Thyroid gland (tissue), 4 donors: Measurements from ENCODE around the gene STIL. TPM values are rescaled to one million over a fixed set of nuclear protein-coding genes. Genes with fewer than 3 reads are reported as not detected.

Source experiments
- DNase-seq, 2 donors: peaks; one replicate each; pipeline ENCODE4 v3.0.0-alpha.2; 2019
- H3K27ac ChIP-seq, 3 donors: fragments of 200-600 bp; sonication (generic); 1 replicate in 2 of 3; 2 replicates in 1 of 3; pipeline ENCODE4 v1.5.1; 2016 to 2019; ENCODE audit warnings: mild to moderate bottlenecking in 1 of 3, moderate library complexity in 1 of 3
- H3K27me3 ChIP-seq: fragments of 200-600 bp; sonication (generic); one replicate; pipeline ENCODE4 v1.5.1; 2019
- H3K36me3 ChIP-seq, 2 donors: fragments of 200-600 bp; sonication (generic); one replicate each; pipeline ENCODE4 v1.5.1; 2016 to 2019
- H3K4me1 ChIP-seq, 2 donors: fragments of 200-600 bp; sonication (generic); one replicate each; pipeline ENCODE4 v1.5.1; 2017 to 2019
- H3K4me3 ChIP-seq, 3 donors: fragments of 200-600 bp; sonication (generic); replicated peaks in 1 of 3; 1 replicate in 2 of 3; 2 replicates in 1 of 3; pipeline ENCODE4 v1.5.1; 2016; ENCODE audit warnings: mild to moderate bottlenecking in 1 of 3
- H3K9me3 ChIP-seq: fragments of 200-600 bp; sonication (generic); one replicate; pipeline ENCODE4 v1.5.1; 2017
- POLR2A ChIP-seq, 2 donors: fragments of 450-650 bp; IDR thresholded peaks; one replicate each; pipeline ENCODE4 v1.6.1; 2017; ENCODE audit warnings: antibody characterized with exemption in 2 of 2, mild to moderate bottlenecking in 2 of 2, moderate library complexity in 1 of 2
- WGBS, 2 donors: methylation state at CpG; one replicate each; pipeline ENCODE4 v1.1.5; 2017; 5-methylcytosine and 5-hydroxymethylcytosine counted together
- intact Hi-C: fragments of 100-400 bp; cut with DNase I; formaldehyde crosslinking; loops from one replicate; pipeline ENCODE4 v1.15.1; 2023
- total RNA-seq, 4 donors: library from RNA; depleted of rRNA; stranded (reverse); fragments of >200 nt; gene quantifications; one replicate each; pipeline ENCODE4 v1.2.3, GENCODE V29; 2016
- TF ChIP-seq, protein P1 (sequence below), 6 experiments: fragments of 200-600 bp in 3 of 6; fragments of 450-650 bp in 3 of 6; sonication (generic) in 3 of 6; IDR thresholded peaks; one replicate each; pipeline ENCODE4 v1.5.1; 2016 to 2019; ENCODE audit warnings: antibody characterized with exemption in 6 of 6, mild to moderate bottlenecking in 2 of 6, inconsistent platforms in 1 of 6, moderate library complexity in 1 of 6

STIL gene
- total RNA-seq, 4 donors from 2014 or later, result 0.93 to 2.5 (median 1.6) TPM

DNA sequence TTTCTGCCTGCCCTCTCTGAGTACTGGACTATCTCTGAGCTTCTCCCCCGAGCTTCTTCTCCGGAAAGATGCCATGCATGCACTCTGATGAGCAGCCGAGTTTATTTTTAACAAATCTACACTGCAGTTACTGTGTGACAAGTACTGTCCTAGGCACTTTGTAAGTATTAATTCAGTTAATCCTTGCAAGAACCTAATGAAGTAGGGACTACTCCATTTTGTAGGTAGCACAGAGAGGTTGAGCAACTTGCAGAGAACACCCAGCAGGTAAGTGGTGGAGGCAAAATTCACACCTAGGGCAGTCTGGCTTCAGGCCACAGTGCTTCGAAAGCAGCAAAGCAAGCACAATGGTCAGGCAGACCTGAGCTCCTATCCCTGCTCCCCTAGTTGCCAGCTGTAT lies 78.1 kb downstream of the STIL start:
- DNase-seq, result no peak
- intact Hi-C loops, result no loop called here
- peaks cover 11 to 15% of the 10 kb centered on the region in 2 donors for H3K4me1 ChIP-seq
- H3K27ac ChIP-seq, result no peak overlapping the region
- H3K27me3 ChIP-seq, result peaks cover 11% of the 10 kb centered on the region
- H3K36me3 ChIP-seq, result no peaks in the 10 kb centered on the region
- no peak overlapping the region for H3K4me3 ChIP-seq
- no peaks in the 10 kb centered on the region for H3K9me3 ChIP-seq
- TF ChIP-seq, protein P1, sequence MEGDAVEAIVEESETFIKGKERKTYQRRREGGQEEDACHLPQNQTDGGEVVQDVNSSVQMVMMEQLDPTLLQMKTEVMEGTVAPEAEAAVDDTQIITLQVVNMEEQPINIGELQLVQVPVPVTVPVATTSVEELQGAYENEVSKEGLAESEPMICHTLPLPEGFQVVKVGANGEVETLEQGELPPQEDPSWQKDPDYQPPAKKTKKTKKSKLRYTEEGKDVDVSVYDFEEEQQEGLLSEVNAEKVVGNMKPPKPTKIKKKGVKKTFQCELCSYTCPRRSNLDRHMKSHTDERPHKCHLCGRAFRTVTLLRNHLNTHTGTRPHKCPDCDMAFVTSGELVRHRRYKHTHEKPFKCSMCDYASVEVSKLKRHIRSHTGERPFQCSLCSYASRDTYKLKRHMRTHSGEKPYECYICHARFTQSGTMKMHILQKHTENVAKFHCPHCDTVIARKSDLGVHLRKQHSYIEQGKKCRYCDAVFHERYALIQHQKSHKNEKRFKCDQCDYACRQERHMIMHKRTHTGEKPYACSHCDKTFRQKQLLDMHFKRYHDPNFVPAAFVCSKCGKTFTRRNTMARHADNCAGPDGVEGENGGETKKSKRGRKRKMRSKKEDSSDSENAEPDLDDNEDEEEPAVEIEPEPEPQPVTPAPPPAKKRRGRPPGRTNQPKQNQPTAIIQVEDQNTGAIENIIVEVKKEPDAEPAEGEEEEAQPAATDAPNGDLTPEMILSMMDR (IDR thresholded peaks at IDR 0.05), result no peak
- no peak for TF ChIP-seq POLR2A (IDR thresholded peaks at IDR 0.05)
- WGBS, 2 donors, result 75 to 77% methylated on average over 4 of the region's 4 CpGs

DNA sequence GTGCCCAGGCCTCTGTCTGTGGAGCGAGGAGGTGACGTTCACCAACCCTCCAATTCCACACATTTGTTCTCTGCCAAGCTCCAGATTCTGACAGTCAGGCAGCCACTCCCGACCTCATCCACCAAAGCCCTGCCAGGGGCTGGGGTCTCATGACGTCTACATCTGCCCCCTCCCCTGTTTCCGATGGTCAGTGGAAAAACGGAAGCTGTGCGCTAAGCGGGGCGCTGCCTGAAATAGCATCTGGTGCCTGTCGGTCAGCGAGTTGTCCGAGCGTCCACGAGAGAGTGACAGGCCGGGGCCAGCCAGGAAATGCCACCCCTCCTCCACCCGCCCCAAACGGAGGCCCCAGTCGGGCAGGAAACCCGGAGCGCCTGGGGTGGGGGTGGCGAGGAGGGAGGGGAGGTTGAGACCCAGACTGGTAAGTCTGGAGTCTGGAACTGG lies 78.7 kb downstream of the STIL start:
- Histone ChIP-seq H3K4me3 (no peak overlapping the region), H3K4me1 (peaks cover 11 to 17% of the 10 kb centered on the region in 2 donors), H3K27ac (peak overlapping the region in 1 of 3 donors; percentile 46), H3K36me3 (no peaks in the 10 kb centered on the region), H3K9me3 (no peaks in the 10 kb centered on the region), H3K27me3 (peaks cover 16% of the 10 kb centered on the region)
- 34 to 39% methylated on average over 11 to 19 of the region's 21 CpGs for WGBS, 2 donors
- no peak for TF ChIP-seq POLR2A (IDR thresholded peaks at IDR 0.05)
- TF ChIP-seq, protein P1 (IDR thresholded peaks at IDR 0.05), result no peak
- peak in 1 of 2 donors; percentile 18 for DNase-seq
- intact Hi-C loops, result no loop called here

DNA sequence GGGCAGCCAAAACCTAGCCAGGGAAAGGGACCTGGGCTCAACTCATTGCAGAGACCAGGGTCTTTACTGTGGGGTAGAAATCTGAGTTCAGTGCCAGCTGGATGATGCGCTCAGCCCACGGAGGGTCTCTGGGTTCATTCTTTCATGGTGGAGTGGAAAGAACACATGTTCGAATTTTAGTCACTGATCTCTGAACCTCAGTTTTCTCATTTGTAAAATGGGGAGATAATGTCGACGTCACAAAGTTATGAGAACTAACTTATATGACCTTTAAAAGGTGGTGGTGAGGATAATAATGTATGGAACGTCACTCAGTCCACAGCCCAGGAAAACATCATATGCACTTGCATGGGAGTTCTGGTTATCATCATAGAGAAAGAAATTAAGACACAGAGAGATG lies 80.8 kb downstream of the STIL start:
- no peak for TF ChIP-seq POLR2A (IDR thresholded peaks at IDR 0.05)
- TF ChIP-seq, protein P1 (IDR thresholded peaks at IDR 0.05), result no peak
- H3K27ac ChIP-seq, result no peak overlapping the region
- 65 to 68% methylated on average over 6 of the region's 6 CpGs for WGBS, 2 donors
- peaks cover 11 to 17% of the 10 kb centered on the region in 2 donors for H3K4me1 ChIP-seq
- peaks cover 29% of the 10 kb centered on the region for H3K27me3 ChIP-seq
- no peaks in the 10 kb centered on the region for H3K9me3 ChIP-seq
- H3K36me3 ChIP-seq, result no peaks in the 10 kb centered on the region
- intact Hi-C loops, result no loop called here
- no peak overlapping the region for H3K4me3 ChIP-seq
- no peak for DNase-seq

DNA sequence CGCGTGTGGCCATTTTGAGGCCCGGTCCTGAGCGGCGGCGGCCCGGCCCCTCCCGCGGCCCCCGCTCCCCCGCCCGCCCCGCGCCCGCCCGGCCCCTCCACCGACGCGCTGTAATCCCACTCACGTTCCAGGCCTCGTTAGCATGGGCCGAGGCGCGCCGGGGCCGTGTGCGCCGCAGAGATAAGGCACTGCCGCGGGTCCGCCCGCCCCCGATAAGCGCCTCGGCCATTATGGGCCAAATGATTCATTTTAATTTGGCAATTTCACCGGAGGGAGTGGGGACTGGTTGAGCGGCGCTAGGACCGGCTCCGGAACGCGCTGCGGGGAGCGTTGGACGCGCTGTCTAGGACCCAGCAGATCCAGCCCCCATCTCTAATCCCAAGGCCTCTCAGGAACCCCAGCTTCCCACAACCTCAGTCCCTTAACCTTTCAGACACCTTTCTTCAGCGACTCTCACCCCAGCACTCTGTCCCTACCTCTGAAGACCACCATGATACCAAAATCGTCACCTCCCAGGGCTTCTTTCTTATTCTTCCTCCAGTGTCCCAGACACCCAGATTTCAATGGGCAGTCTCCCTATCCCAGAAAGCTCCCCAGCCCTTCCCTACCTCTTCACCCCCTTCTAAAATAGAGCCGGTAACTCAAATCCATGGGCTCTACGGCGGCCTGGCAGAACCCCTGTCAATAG lies 81.6 kb downstream of the STIL start, which contains the start of gene TAL1:
Gene TAL1 (minus strand): TSS at position 39 of the 688 bp plus-strand sequence. CDS start 6,337 bp downstream, outside the sequence.
- Histone ChIP-seq H3K9me3 (no peaks in the 10 kb centered on the region), H3K27me3 (peaks cover 36% of the 10 kb centered on the region), H3K4me3 (peak within 1 kb of the TSS in 1 of 3 donors; percentile 22), H3K27ac (peak within 1 kb of the TSS; percentile 53 to 68 (median 59)), H3K4me1 (peaks cover 11 to 17% of the 10 kb centered on the region in 2 donors), H3K36me3 (no peaks in the 10 kb centered on the region)
- intact Hi-C loops, result no loop called here
- 18 to 19% methylated on average over 18 to 20 of the region's 51 CpGs for WGBS, 2 donors
- no peak for DNase-seq
- TF ChIP-seq, protein P1 (IDR thresholded peaks at IDR 0.05), result no peak
- no peak for TF ChIP-seq POLR2A (IDR thresholded peaks at IDR 0.05)
